ENCODE measurements around the gene FIBP.

Gene FIBP

GRCh38 chr11:65900899-65901180 lies 12.6 kb upstream of the FIBP start:
- Histone ChIP-seq H3K4me1 (ENCODE audit: insufficient read depth, low read length, poor library complexity, severe bottlenecking) (peaks cover 7% of the 10 kb centered on the region), H3K79me2 (ENCODE audit: insufficient read depth, low read length) (no peaks in the 10 kb centered on the region), H2AFZ (ENCODE audit: low read length) (0 out of 2 replicates have a peak overlapping the region, but pooled peaks have one; percentile 53), H3K4me3 (ENCODE audit: low read length, poor library complexity, severe bottlenecking) (no peak overlapping the region), H3K4me2 (ENCODE audit: low read depth, low read length, poor library complexity, severe bottlenecking) (peak overlapping the region; percentile 69), H3K9ac (ENCODE audit: low read depth, low read length, poor library complexity, severe bottlenecking) (no peak overlapping the region), H4K20me1 (ENCODE audit: insufficient read depth, low read length, poor library complexity, severe bottlenecking) (no peaks in the 10 kb centered on the region), H3K9me2 (replicated peaks; ENCODE audit: low read depth, low read length) (no peaks in the 10 kb centered on the region), H3F3A (ENCODE audit: low read depth) (no peaks in the 10 kb centered on the region), H3K36me3 (ENCODE audit: insufficient read depth, low read length) (no peaks in the 10 kb centered on the region), H3K27me3 (ENCODE audit: insufficient read depth, low read length, poor library complexity, severe bottlenecking) (no peaks in the 10 kb centered on the region), H3K9me3 (ENCODE audit: insufficient read depth, low read depth, low read length) (no peaks in the 10 kb centered on the region)
- TF ChIP-seq CTCF (conservative IDR thresholded peaks at IDR 0.05; ENCODE audit: low read length), result no peak
- no peak for TF ChIP-seq EZH2phosphoT487 (IDR thresholded peaks at IDR 0.05; ENCODE audit: borderline replicate concordance)

- no peak within 1 kb of the TSS for H3K9ac ChIP-seq (ENCODE audit: low read depth, low read length, poor library complexity, severe bottlenecking)
- no peaks in the 10 kb centered on the region for H3F3A ChIP-seq (ENCODE audit: low read depth)
- H3K79me2 ChIP-seq (ENCODE audit: insufficient read depth, low read length), result no peaks in the 10 kb centered on the region
- no peaks in the 10 kb centered on the region for H3K27me3 ChIP-seq (ENCODE audit: insufficient read depth, low read length, poor library complexity, severe bottlenecking)
- peaks cover 7% of the 10 kb centered on the region for H3K4me1 ChIP-seq (ENCODE audit: insufficient read depth, low read length, poor library complexity, severe bottlenecking)
- no peaks in the 10 kb centered on the region for H3K9me2 ChIP-seq (replicated peaks; ENCODE audit: low read depth, low read length)
- no peaks in the 10 kb centered on the region for H3K36me3 ChIP-seq (ENCODE audit: insufficient read depth, low read length)
- H3K4me3 ChIP-seq (ENCODE audit: low read length, poor library complexity, severe bottlenecking), result peak within 1 kb of the TSS; percentile 57
- no peaks in the 10 kb centered on the region for H3K9me3 ChIP-seq (ENCODE audit: insufficient read depth, low read depth, low read length)
- no peak for TF ChIP-seq CTCF (conservative IDR thresholded peaks at IDR 0.05; ENCODE audit: low read length)
- TF ChIP-seq EZH2phosphoT487 (IDR thresholded peaks at IDR 0.05; ENCODE audit: borderline replicate concordance), result no peak
- H4K20me1 ChIP-seq (ENCODE audit: insufficient read depth, low read length, poor library complexity, severe bottlenecking), result no peaks in the 10 kb centered on the region
- peak within 1 kb of the TSS; percentile 53; the same call in 1 of the 2 replicates for H2AFZ ChIP-seq (ENCODE audit: low read length)
- H3K4me2 ChIP-seq (ENCODE audit: low read depth, low read length, poor library complexity, severe bottlenecking), result peak within 1 kb of the TSS; percentile 69
Measured at GRCh38 chr11:65900125-65900898, 12.0 kb upstream of the FIBP start, which contains the start of gene FOSL1. FOSL1 (minus strand) TSS chr11:65900388; CDS start chr11:65900339, 49 bp downstream.

- H3K36me3 ChIP-seq (ENCODE audit: insufficient read depth, low read length), result no peaks in the 10 kb centered on the region
Measured at GRCh38 chr11:65899356-65900124, 11.3 kb upstream of the FIBP start.

More at GRCh38 chr11:65899356-65900124, 11.3 kb upstream of the FIBP start:
- no peaks in the 10 kb centered on the region for H3K27me3 ChIP-seq (ENCODE audit: insufficient read depth, low read length, poor library complexity, severe bottlenecking)
- H3K9ac ChIP-seq (ENCODE audit: low read depth, low read length, poor library complexity, severe bottlenecking), result no peak overlapping the region
- TF ChIP-seq EZH2phosphoT487 (IDR thresholded peaks at IDR 0.05; ENCODE audit: borderline replicate concordance) (no peak), CTCF (conservative IDR thresholded peaks at IDR 0.05; ENCODE audit: low read length) (no peak)
- no peak overlapping the region for H2AFZ ChIP-seq (ENCODE audit: low read length)
- H3K4me2 ChIP-seq (ENCODE audit: low read depth, low read length, poor library complexity, severe bottlenecking), result peak overlapping the region; percentile 69
- H3K9me2 ChIP-seq (replicated peaks; ENCODE audit: low read depth, low read length), result no peaks in the 10 kb centered on the region
- no peaks in the 10 kb centered on the region for H3K79me2 ChIP-seq (ENCODE audit: insufficient read depth, low read length)
- peaks cover 7% of the 10 kb centered on the region for H3K4me1 ChIP-seq (ENCODE audit: insufficient read depth, low read length, poor library complexity, severe bottlenecking)
- no peaks in the 10 kb centered on the region for H4K20me1 ChIP-seq (ENCODE audit: insufficient read depth, low read length, poor library complexity, severe bottlenecking)
- H3F3A ChIP-seq (ENCODE audit: low read depth), result no peaks in the 10 kb centered on the region
- no peaks in the 10 kb centered on the region for H3K9me3 ChIP-seq (ENCODE audit: insufficient read depth, low read depth, low read length)
- H3K4me3 ChIP-seq (ENCODE audit: low read length, poor library complexity, severe bottlenecking), result peak overlapping the region; percentile 57
